Common myeloid progenitor, CD34-positive (primary cell): ENCODE measurements around the gene ACOT12.

Source experiments
- CTCF ChIA-PET: fragments of 350-600 bp; sonication (Branson Sonifier 250); formaldehyde crosslinking; loops from one replicate; lab custom pipeline; 2021; ENCODE audit warnings: antibody characterized with exemption; lab: Charles Lee
- POLR2A ChIA-PET: fragments of 350-600 bp; sonication (Branson Sonifier 250); formaldehyde crosslinking; loops from one replicate; lab custom pipeline; 2021; ENCODE audit warnings: antibody characterized with exemption; lab: Charles Lee
- DNase-seq, 3 donors: peaks; one replicate each; pipeline versions ENCODE4 v3.0.0 to v3.0.0-alpha.2; 2013
- H3K27ac ChIP-seq, 2 experiments: 1 replicate in 1 of 2; 2 replicates in 1 of 2; pipeline ENCODE4 v1.7.0; 2013; ENCODE audit warnings: inconsistent platforms in 2 of 2, low read length in 2 of 2, mild to moderate bottlenecking in 2 of 2, low read depth in 1 of 2, moderate library complexity in 1 of 2; ENCODE audit not compliant: severe bottlenecking in 2 of 2, insufficient read depth in 1 of 2, poor library complexity in 1 of 2
- H3K27me3 ChIP-seq, 5 experiments: replicated peaks in 2 of 5; 1 replicate in 3 of 5; 2 replicates in 2 of 5; pipeline versions ENCODE4 v1.6.1 to v1.7.0; 2013; ENCODE audit warnings: low read length in 4 of 5, mild to moderate bottlenecking in 2 of 5, moderate library complexity in 2 of 5, inconsistent platforms in 1 of 5; ENCODE audit not compliant: insufficient read depth in 5 of 5, control insufficient read depth in 4 of 5
- H3K36me3 ChIP-seq, 4 experiments: 1 replicate in 2 of 4; 2 replicates in 2 of 4; pipeline versions ENCODE4 v1.6.1 to v1.7.0; 2013; ENCODE audit warnings: low read length in 3 of 4, control low read depth in 1 of 4, mild to moderate bottlenecking in 1 of 4; ENCODE audit not compliant: control insufficient read depth in 4 of 4, insufficient read depth in 4 of 4
- H3K4me1 ChIP-seq, 4 experiments: 1 replicate in 3 of 4; 2 replicates in 1 of 4; pipeline versions ENCODE4 v1.6.1 to v1.7.1; 2013; ENCODE audit warnings: low read length in 3 of 4, mild to moderate bottlenecking in 3 of 4, control low read depth in 1 of 4, inconsistent platforms in 1 of 4, moderate library complexity in 1 of 4; ENCODE audit not compliant: control insufficient read depth in 4 of 4, insufficient read depth in 4 of 4; ENCODE audit errors: control extremely low read depth in 1 of 4
- H3K4me3 ChIP-seq, 7 experiments: 1 replicate in 4 of 7; 2 replicates in 3 of 7; pipeline versions ENCODE4 v1.5.1 to v1.7.0; 2013; ENCODE audit warnings: mild to moderate bottlenecking in 7 of 7, low read length in 6 of 7, moderate library complexity in 6 of 7, inconsistent platforms in 2 of 7, low read depth in 2 of 7, control low read depth in 1 of 7; ENCODE audit not compliant: insufficient read depth in 4 of 7, control insufficient read depth in 1 of 7; ENCODE audit errors: extremely low read depth in 1 of 7
- H3K9me3 ChIP-seq, 5 experiments: 1 replicate in 4 of 5; 2 replicates in 1 of 5; pipeline versions ENCODE4 v1.6.1 to v1.7.1; 2013; ENCODE audit warnings: low read length in 4 of 5, mild to moderate bottlenecking in 2 of 5, inconsistent platforms in 1 of 5, low read depth in 1 of 5, moderate library complexity in 1 of 5; ENCODE audit not compliant: control insufficient read depth in 4 of 5, insufficient read depth in 2 of 5; ENCODE audit errors: control extremely low read depth in 1 of 5
- WGBS: methylation state at CpG from one replicate; pipeline ENCODE4 v1.1.5; 2013; ENCODE audit not compliant: insufficient coverage; 5-methylcytosine and 5-hydroxymethylcytosine counted together

The ACOT12 gene

DNA sequence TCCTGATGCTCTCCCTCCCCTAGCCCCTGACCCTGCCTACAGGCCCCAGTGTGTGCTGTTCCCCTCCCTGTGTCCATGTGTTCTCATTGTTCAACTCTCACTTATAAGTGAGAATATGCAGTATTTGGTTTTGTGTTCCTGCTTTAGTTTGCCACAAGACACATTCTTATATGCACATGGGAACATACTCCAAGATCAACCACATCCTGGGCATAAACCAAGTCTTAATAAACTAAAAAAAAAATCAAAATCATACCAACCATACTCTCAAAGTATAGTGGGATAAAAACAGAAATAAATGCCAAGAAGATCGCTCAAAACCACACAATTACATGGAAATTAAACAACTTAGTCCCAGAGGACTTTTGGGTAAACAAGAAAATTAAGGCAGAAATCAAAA lies 103.8 kb downstream of the ACOT12 start:
- WGBS: no CpG with 5 or more reads among the region's 1 CpG
- Histone ChIP-seq H3K4me1 (no peaks in the 10 kb centered on the region), H3K9me3 (peaks cover 5 to 27% (median 12%) of the 10 kb centered on the region in 5 experiments), H3K27ac (no peak overlapping the region), H3K4me3 (no peak overlapping the region), H3K36me3 (peaks cover 0 to 6% (median 3%) of the 10 kb centered on the region in 4 experiments), H3K27me3 (no peaks in the 10 kb centered on the region)
- CTCF ChIA-PET: interaction anchor here (2.0 kb wide), 1 partner anchor 10 kb away, joined by 5 read pairs; no protein-coding TSS in a partner anchor
- POLR2A ChIA-PET: no interaction called here
- DNase-seq: no peak

DNA sequence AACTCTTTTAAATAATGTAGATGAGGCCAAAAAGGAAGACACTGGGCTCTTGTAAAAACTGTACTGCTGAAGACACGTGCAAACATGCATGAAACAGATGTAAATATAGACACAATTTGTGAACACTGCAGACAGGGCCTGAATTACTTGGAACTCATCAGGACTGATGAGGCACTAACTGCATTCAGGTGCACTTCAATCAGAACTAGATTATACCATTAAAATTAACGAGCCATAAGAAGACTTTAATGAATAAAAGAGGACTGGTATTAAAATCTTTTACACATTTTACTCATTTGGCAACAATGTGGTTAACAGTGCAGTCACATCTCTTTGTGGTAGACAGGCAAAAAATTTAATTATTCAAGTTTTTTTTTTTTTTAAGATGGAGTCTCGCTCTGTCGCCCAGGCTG lies 105.9 kb downstream of the ACOT12 start:
- H3K36me3 ChIP-seq: peaks cover 0 to 6% (median 2%) of the 10 kb centered on the region in 4 experiments
- H3K9me3 ChIP-seq: peaks cover 0 to 18% (median 9%) of the 10 kb centered on the region in 5 experiments
- no peaks in the 10 kb centered on the region for H3K4me1 ChIP-seq
- WGBS: 100% methylated on average over 2 of the region's 4 CpGs
- no peaks in the 10 kb centered on the region for H3K27me3 ChIP-seq
- CTCF ChIA-PET: interaction anchor here (0.7 to 1.8 kb wide), 4 partner anchors 9 to 543 kb away, joined by 3 to 12 read pairs (median 3); no protein-coding TSS in a partner anchor
- POLR2A ChIA-PET: no interaction called here
- no peak for DNase-seq
- H3K4me3 ChIP-seq: no peak overlapping the region
- H3K27ac ChIP-seq: no peak overlapping the region

DNA sequence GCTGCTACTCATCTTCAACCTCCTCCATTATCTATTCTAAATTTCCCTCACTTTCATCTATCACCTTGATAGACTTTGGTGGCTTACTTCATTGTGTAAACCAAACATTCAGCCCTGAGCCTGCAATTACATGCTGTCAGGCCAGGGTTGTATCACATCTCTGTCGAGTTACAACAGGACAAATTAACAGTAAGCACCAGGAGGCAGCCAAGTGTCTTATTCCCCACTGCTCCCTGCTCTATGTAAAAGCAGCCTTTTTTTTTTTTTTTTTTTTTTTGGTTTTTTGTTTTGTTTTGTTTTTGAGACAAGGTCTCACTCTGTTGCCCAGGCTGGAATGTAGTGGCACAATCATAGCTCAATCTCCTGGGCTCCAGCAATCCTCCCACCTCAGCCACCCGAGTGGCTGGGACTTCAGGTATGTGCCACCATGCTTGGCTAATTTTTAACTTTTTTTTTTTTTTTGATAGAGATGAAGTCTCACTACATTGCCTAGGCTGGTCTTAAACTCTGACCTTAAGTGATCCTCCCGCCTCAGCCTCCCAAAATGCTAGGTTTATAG lies 107.8 kb downstream of the ACOT12 start:
- Histone ChIP-seq H3K36me3 (peaks cover 0 to 4% (median 1%) of the 10 kb centered on the region in 4 experiments), H3K27me3 (no peaks in the 10 kb centered on the region), H3K4me1 (no peaks in the 10 kb centered on the region), H3K4me3 (no peak overlapping the region), H3K9me3 (peaks cover 0 to 6% (median 0%) of the 10 kb centered on the region in 5 experiments), H3K27ac (no peak overlapping the region)
- 100% methylated on average over 1 of the region's 3 CpGs for WGBS
- no peak for DNase-seq
- POLR2A ChIA-PET: no interaction called here
- CTCF ChIA-PET: interaction anchor here (1.1 to 1.8 kb wide), 2 partner anchors 13 to 14 kb away, joined by 3 to 12 read pairs; no protein-coding TSS in a partner anchor

DNA sequence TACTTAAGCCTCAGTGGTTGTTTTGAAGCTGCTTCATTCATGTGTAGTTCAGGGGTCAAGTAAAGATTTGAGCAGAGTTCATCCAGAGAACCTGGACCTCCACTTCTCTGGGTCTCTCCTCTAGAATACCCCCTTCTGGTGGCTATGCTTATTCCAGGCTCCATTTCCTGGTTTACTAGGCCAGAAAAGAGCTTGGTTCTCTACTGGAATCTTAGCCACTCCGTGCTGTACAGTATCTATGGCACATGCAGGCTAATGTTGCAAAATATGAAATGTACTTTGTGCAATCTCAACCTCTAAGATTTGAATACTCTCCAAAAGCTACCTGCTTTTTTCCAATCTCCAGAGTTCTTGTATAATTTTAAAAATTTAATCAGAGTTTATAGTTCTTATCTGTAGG lies 110.0 kb downstream of the ACOT12 start:
- Histone ChIP-seq H3K36me3 (peaks cover 0 to 3% (median under 1%) of the 10 kb centered on the region in 4 experiments), H3K27me3 (no peaks in the 10 kb centered on the region), H3K4me3 (no peak overlapping the region), H3K27ac (no peak overlapping the region), H3K9me3 (peaks cover 0 to 3% (median 1%) of the 10 kb centered on the region in 5 experiments), H3K4me1 (no peaks in the 10 kb centered on the region)
- POLR2A ChIA-PET: no interaction called here
- no peak for DNase-seq
- WGBS: no CpG with 5 or more reads among the region's 1 CpG
- CTCF ChIA-PET: no interaction called here
